ENCODE results near the gene GIGYF1. TPM values are rescaled to one million over a fixed set of nuclear protein-coding genes. Genes with fewer than 3 reads are reported as not detected.

GIGYF1 gene
- total RNA-seq, 1 experiment from 2014 or later = 16.3 TPM

DNA sequence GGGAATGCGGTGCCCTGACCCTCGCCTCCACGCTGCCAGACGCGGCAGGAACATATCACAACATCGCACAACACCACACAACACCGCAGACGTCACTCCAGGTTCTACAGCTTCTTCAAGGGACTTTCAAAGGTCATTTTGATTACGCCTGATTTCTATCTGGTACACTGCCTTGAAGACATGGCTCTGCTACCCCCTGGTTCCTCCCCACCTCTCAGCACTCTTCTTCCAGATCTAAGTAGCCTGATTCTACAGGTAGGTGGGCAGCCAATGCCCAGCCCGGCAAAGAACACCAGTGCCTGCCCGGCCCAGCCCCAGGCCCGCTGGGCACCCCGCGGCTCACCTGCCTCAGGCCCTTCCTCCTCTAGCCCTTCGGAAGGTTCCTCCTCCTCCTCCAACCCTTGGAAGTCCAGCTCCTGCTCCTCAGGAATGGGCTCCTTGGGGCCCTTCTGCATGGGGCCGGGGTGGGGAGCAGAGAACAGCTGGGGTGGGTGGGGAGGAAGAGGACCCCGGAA is 8.4 kb downstream of the GIGYF1 start:
- no peaks in the 10 kb centered on the region for H3K4me1 ChIP-seq (ENCODE audit: low read length)
- no peak for DNase-seq
- H3K9ac ChIP-seq (ENCODE audit: low read length) = no peak overlapping the region
- H2AFZ ChIP-seq (ENCODE audit: low read length) = no peak overlapping the region
- H3K9me2 ChIP-seq (replicated peaks; ENCODE audit: insufficient read depth, low read length) = no peaks in the 10 kb centered on the region
- no peaks in the 10 kb centered on the region for H3K27me3 ChIP-seq (ENCODE audit: low read length)
- no peak overlapping the region for H3K27ac ChIP-seq (ENCODE audit: low read length)
- no peaks in the 10 kb centered on the region for H3K9me3 ChIP-seq (ENCODE audit: low read length)
- no peak overlapping the region for H3K4me3 ChIP-seq (ENCODE audit: low read length)
- H3K79me2 ChIP-seq (ENCODE audit: low read length) = peaks cover 25% of the 10 kb centered on the region
- peaks cover 23% of the 10 kb centered on the region for H4K20me1 ChIP-seq (ENCODE audit: insufficient read depth, low read depth, low read length)
- no peak overlapping the region for H3K4me2 ChIP-seq (ENCODE audit: low read depth, low read length, poor library complexity, severe bottlenecking)
- H3K36me3 ChIP-seq (ENCODE audit: insufficient read depth, low read length) = peaks cover 15% of the 10 kb centered on the region

DNA sequence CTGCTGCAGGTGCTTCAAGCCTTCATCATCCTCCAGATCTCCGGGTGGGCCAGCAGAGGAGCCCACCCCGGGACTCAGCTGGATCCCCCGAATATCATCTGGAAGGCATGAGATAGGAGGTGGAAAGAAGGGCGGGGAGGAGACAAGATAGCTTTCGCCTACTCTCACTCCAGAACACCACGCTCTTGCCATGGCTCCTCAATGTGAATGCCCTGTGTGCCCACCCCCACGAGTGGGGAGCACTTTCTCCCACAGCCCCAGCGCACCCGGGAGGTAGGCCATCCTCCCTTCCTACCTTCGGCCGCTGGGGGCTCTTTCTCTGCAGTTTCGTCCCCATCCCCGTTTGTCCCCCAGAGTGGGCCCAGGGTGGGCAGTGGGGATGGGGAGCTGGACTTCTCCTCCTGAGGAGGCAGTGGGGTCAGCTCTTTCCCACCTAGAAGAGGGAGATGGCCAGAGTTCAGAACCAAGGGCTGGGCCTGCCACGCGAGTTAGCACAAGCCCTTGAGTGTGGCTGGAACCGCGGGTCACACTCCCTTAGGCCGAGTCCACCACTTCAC is 8.9 kb downstream of the GIGYF1 start:
- Histone ChIP-seq H3K9me3 (ENCODE audit: low read length) (no peaks in the 10 kb centered on the region), H3K27ac (ENCODE audit: low read length) (no peak overlapping the region), H3K79me2 (ENCODE audit: low read length) (peaks cover 19% of the 10 kb centered on the region), H3K4me2 (ENCODE audit: low read depth, low read length, poor library complexity, severe bottlenecking) (no peak overlapping the region), H3K36me3 (ENCODE audit: insufficient read depth, low read length) (peaks cover 15% of the 10 kb centered on the region), H3K4me3 (ENCODE audit: low read length) (no peak overlapping the region), H2AFZ (ENCODE audit: low read length) (no peak overlapping the region), H3K9ac (ENCODE audit: low read length) (no peak overlapping the region), H3K9me2 (replicated peaks; ENCODE audit: insufficient read depth, low read length) (no peaks in the 10 kb centered on the region), H3K4me1 (ENCODE audit: low read length) (no peaks in the 10 kb centered on the region), H3K27me3 (ENCODE audit: low read length) (no peaks in the 10 kb centered on the region), H4K20me1 (ENCODE audit: insufficient read depth, low read depth, low read length) (peaks cover 20% of the 10 kb centered on the region)
- no peak for DNase-seq

DNA sequence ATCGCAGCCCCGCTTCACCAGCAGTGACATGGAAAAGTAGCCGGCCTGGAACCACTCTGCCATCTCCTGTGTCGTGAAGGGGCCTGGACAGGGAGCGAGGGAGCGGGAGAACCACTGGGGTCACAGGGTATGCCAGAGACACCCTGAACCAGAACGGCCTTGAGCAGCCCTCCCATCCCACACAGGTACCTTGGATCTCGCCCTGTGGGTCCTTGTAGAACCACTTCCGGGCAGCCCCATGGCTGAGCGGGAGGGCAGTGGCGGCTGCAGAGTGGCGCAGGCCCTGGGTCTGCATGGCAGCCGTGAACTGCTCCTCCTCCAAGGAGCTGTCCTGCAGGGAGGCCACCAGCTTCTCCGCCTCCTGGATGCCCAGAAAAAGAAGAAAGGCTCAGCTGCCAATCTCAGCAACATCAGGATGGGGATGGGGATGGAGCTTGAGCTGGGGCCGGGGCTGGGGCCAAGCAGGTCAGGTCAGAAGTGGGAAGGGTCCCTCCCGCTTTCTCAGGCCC is 9.5 kb downstream of the GIGYF1 start:
- peaks cover 16% of the 10 kb centered on the region for H3K36me3 ChIP-seq (ENCODE audit: insufficient read depth, low read length)
- H3K27ac ChIP-seq (ENCODE audit: low read length) = no peak overlapping the region
- H3K79me2 ChIP-seq (ENCODE audit: low read length) = peaks cover 14% of the 10 kb centered on the region
- H3K9me2 ChIP-seq (replicated peaks; ENCODE audit: insufficient read depth, low read length) = no peaks in the 10 kb centered on the region
- H3K9ac ChIP-seq (ENCODE audit: low read length) = no peak overlapping the region
- no peak for DNase-seq
- no peaks in the 10 kb centered on the region for H3K27me3 ChIP-seq (ENCODE audit: low read length)
- no peak overlapping the region for H3K4me3 ChIP-seq (ENCODE audit: low read length)
- H3K4me1 ChIP-seq (ENCODE audit: low read length) = no peaks in the 10 kb centered on the region
- no peak overlapping the region for H3K4me2 ChIP-seq (ENCODE audit: low read depth, low read length, poor library complexity, severe bottlenecking)
- H4K20me1 ChIP-seq (ENCODE audit: insufficient read depth, low read depth, low read length) = peaks cover 15% of the 10 kb centered on the region
- no peak overlapping the region for H2AFZ ChIP-seq (ENCODE audit: low read length)
- H3K9me3 ChIP-seq (ENCODE audit: low read length) = no peaks in the 10 kb centered on the region

DNA sequence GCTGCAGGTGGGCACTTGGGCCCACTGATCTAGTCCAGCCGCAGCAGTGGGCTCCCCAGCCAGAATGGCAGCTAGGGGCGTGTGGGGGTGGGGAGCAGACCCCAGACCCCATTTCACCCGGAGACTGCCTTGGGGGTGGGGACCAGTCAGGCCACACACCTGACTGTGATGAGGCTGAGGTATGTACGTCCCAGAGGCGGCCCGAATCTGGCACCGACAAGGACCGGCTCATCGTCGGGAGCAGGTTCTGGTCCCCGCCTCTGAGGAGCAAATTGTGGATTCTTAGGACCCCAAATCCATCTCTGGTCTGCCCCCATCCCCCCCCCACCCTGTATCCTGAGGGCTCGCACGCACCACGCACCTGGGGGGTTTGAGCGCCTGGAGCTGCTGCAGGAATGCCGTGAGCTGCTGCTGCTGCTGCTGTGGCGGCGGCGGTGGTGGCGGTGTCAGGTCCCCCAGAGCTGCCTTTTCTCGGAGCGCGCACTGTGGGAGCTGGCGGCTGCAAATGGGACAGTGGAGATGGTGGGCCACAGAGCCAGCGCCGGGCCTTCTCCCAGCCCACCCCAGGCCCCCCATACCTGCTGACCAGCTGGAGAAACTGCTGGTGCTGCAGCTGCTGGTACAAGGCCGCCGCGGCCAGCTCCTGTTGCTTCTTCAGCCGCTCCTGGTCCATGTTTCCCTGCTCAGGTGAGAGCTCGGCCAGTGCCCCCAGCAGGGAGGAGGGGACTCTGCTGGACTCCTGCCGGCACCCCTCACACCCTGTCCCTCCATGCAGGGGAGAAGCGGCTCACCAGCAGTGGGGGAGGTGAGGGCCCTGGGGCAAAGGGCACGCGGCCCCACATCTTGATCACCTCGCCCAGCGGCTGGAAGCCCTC is 10.2 kb downstream of the GIGYF1 start:
- no peak overlapping the region for H3K27ac ChIP-seq (ENCODE audit: low read length)
- peaks cover 20% of the 10 kb centered on the region for H3K36me3 ChIP-seq (ENCODE audit: insufficient read depth, low read length)
- H3K9me3 ChIP-seq (ENCODE audit: low read length) = no peaks in the 10 kb centered on the region
- H3K4me2 ChIP-seq (ENCODE audit: low read depth, low read length, poor library complexity, severe bottlenecking) = no peak overlapping the region
- no peaks in the 10 kb centered on the region for H3K27me3 ChIP-seq (ENCODE audit: low read length)
- H4K20me1 ChIP-seq (ENCODE audit: insufficient read depth, low read depth, low read length) = peaks cover 11% of the 10 kb centered on the region
- H3K4me3 ChIP-seq (ENCODE audit: low read length) = no peak overlapping the region
- H3K9ac ChIP-seq (ENCODE audit: low read length) = no peak overlapping the region
- peaks cover 7% of the 10 kb centered on the region for H3K79me2 ChIP-seq (ENCODE audit: low read length)
- no peaks in the 10 kb centered on the region for H3K9me2 ChIP-seq (replicated peaks; ENCODE audit: insufficient read depth, low read length)
- no peaks in the 10 kb centered on the region for H3K4me1 ChIP-seq (ENCODE audit: low read length)
- DNase-seq = no peak
- no peak overlapping the region for H2AFZ ChIP-seq (ENCODE audit: low read length)

DNA sequence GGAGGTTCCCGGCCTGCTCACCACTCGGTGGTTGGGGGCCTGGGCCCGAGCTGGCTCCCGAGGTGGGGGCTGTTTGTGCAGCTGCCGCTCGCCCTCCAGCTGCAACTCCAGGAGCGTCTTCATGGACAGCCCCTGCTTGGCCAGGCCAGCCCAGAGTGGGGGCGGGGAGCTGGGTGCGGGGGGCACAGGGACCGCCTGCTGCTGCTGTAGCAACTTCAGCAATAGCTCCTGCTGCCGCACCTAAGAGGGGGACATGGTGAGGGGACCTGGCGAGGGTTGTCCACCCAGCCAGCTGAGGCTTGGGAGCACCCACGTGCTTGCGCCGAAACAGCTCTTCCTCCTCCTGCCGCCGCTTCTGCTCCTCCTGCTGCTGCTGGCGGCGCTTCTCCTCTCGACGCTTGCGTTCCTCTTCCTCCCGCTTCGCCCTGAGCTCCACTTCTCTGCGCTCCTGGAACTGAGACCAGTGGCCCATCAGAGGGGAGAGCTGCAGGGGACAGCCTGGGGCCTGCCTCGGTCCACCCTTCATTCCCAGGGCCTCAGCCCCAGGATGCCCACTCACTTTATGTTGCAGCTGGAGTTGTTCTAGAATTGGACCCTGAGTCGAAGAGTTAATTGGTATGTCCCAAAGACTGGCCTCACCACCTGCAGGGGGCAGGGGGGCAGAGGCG is 10.9 kb downstream of the GIGYF1 start:
- Histone ChIP-seq H3K4me3 (ENCODE audit: low read length) (no peak overlapping the region), H3K36me3 (ENCODE audit: insufficient read depth, low read length) (peaks cover 17% of the 10 kb centered on the region), H3K4me1 (ENCODE audit: low read length) (no peaks in the 10 kb centered on the region), H3K79me2 (ENCODE audit: low read length) (no peaks in the 10 kb centered on the region), H3K9me3 (ENCODE audit: low read length) (no peaks in the 10 kb centered on the region), H3K9ac (ENCODE audit: low read length) (no peak overlapping the region), H3K4me2 (ENCODE audit: low read depth, low read length, poor library complexity, severe bottlenecking) (no peak overlapping the region), H4K20me1 (ENCODE audit: insufficient read depth, low read depth, low read length) (0 out of 2 replicates have a peak, but pooled peaks cover 3% of the 10 kb centered on the region), H3K9me2 (replicated peaks; ENCODE audit: insufficient read depth, low read length) (no peaks in the 10 kb centered on the region), H2AFZ (ENCODE audit: low read length) (no peak overlapping the region), H3K27me3 (ENCODE audit: low read length) (no peaks in the 10 kb centered on the region), H3K27ac (ENCODE audit: low read length) (no peak overlapping the region)
- DNase-seq = no peak

DNA sequence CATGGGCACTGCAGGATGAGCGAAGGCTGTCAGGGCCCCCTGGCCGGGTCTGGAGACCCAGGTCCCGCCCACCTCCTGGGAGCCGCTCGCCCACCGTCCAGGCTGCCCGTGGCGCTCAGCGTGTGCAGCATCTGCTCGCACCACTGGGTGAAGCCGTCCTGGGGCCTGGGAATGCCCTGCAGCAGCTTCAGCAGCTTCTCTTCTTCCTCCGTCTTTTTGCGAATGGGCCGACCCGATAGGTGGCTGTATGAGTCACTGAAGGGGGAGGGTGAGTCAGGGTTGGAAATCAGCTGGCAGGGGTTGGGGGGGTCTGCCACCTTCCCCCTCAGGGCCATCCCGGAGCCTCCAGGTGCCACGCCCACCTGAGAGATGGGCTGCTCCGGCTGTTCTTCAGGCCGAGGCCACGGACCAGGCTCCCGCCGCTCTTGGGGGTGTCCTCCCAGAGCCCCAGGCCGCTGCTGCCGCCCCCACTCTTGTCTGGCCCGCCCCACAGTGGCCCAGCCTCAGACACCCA is 11.8 kb downstream of the GIGYF1 start:
- no peak for DNase-seq
- Histone ChIP-seq H3K27me3 (ENCODE audit: low read length) (no peaks in the 10 kb centered on the region), H3K9ac (ENCODE audit: low read length) (no peak overlapping the region), H3K4me3 (ENCODE audit: low read length) (no peak overlapping the region), H3K9me3 (ENCODE audit: low read length) (no peaks in the 10 kb centered on the region), H2AFZ (ENCODE audit: low read length) (no peak overlapping the region), H3K36me3 (ENCODE audit: insufficient read depth, low read length) (peaks cover 11% of the 10 kb centered on the region), H3K9me2 (replicated peaks; ENCODE audit: insufficient read depth, low read length) (no peaks in the 10 kb centered on the region), H3K27ac (ENCODE audit: low read length) (no peak overlapping the region), H3K4me2 (ENCODE audit: low read depth, low read length, poor library complexity, severe bottlenecking) (no peak overlapping the region), H3K4me1 (ENCODE audit: low read length) (no peaks in the 10 kb centered on the region), H4K20me1 (ENCODE audit: insufficient read depth, low read depth, low read length) (0 out of 2 replicates have a peak, but pooled peaks cover 3% of the 10 kb centered on the region), H3K79me2 (ENCODE audit: low read length) (no peaks in the 10 kb centered on the region)

DNA sequence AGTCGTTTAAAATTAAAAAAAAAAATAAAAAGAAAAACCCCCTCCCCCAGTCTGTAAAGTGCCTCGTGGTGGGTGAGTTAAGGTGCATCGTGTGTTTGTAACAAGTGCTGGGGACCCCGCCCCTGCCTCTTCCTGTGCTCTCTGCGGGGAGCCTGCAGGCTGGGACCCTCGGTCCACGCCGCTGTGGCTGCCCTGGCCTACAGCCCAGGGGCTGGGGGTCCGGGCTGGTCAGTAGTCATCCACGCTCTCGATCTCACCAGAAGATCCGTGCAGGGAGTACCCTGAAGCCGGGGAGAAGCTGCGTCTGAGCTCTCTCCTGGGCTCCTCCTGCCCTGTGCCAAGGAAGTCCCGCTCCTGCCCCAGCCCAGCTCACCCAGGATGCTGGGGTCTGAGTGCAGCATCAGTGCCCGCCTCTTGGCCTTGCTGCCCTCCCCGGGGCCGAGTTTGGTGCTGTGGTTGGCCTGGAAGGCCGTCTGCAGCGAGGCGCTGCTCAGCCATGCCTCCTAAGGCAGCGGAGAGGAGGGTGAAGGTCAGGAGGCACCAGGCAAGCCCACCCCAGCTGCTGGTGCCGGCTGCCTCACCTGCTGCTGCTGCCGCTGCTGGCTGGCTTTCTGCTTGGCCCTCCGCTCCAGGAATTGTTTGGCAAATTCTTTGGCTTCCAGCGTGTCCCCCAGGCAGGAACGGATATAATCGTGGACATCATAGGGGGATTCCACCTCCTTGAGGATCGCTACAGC is 12.4 kb downstream of the GIGYF1 start:
- no peak overlapping the region for H3K9ac ChIP-seq (ENCODE audit: low read length)
- no peak overlapping the region for H2AFZ ChIP-seq (ENCODE audit: low read length)
- no peak overlapping the region for H3K4me3 ChIP-seq (ENCODE audit: low read length)
- 0 out of 2 replicates have a peak, but pooled peaks cover 3% of the 10 kb centered on the region for H4K20me1 ChIP-seq (ENCODE audit: insufficient read depth, low read depth, low read length)
- no peaks in the 10 kb centered on the region for H3K27me3 ChIP-seq (ENCODE audit: low read length)
- H3K9me2 ChIP-seq (replicated peaks; ENCODE audit: insufficient read depth, low read length) = no peaks in the 10 kb centered on the region
- H3K9me3 ChIP-seq (ENCODE audit: low read length) = no peaks in the 10 kb centered on the region
- H3K36me3 ChIP-seq (ENCODE audit: insufficient read depth, low read length) = peaks cover 11% of the 10 kb centered on the region
- no peak overlapping the region for H3K4me2 ChIP-seq (ENCODE audit: low read depth, low read length, poor library complexity, severe bottlenecking)
- H3K27ac ChIP-seq (ENCODE audit: low read length) = no peak overlapping the region
- no peak for DNase-seq
- no peaks in the 10 kb centered on the region; the same call in 1 of the 2 replicates for H3K79me2 ChIP-seq (ENCODE audit: low read length)
- peaks cover 2% of the 10 kb centered on the region for H3K4me1 ChIP-seq (ENCODE audit: low read length)

Measured in Karpas-422 (cell line).